Caco-2 (cell line): Measurements from ENCODE around the gene POLR1E. TPM values are rescaled to one million over a fixed set of nuclear protein-coding genes. Genes with fewer than 3 reads are reported as not detected.

ENCODE experiments used
- BruUV-seq: library from RNA; stranded (reverse); fragments of 400-500 nt; replicated peaks from 2 replicates; lab custom pipeline; 2021; lab: Mats Ljungman, UMichigan
- CTCF ChIA-PET: fragments of 300-600 bp; sonication (Branson Sonifier 250); formaldehyde crosslinking; loops from one replicate; lab custom pipeline; 2022; ENCODE audit warnings: antibody characterized with exemption; lab: Charles Lee
- POLR2A ChIA-PET: fragments of 300-600 bp; sonication (Branson Sonifier 250); formaldehyde crosslinking; loops from one replicate; lab custom pipeline; 2022; ENCODE audit warnings: antibody characterized with exemption; lab: Charles Lee
- DNase-seq, 2 experiments: peaks; one replicate each; pipeline versions ENCODE4 v3.0.0 to v3.0.0-alpha.2; 2020 to 2022
- H3K27me3 ChIP-seq: replicated peaks from 2 replicates; pipeline ENCODE4 v1.6.0; 2011; ENCODE audit warnings: low read length; ENCODE audit not compliant: control insufficient read depth, insufficient read depth
- H3K36me3 ChIP-seq: 2 replicates; pipeline ENCODE4 v1.5.1; 2011; ENCODE audit warnings: low read length; ENCODE audit not compliant: control insufficient read depth, insufficient read depth
- H3K4me1 ChIP-seq: fragments of 250-450 bp; sonication (Bioruptor Pico); 2 replicates; pipeline ENCODE4 v1.5.1; 2020; ENCODE audit warnings: mild to moderate bottlenecking
- H3K4me3 ChIP-seq: 2 replicates; pipeline ENCODE4 v1.5.1; 2011; ENCODE audit warnings: low read depth, mild to moderate bottlenecking, control low read depth, low read length
- H3K9me3 ChIP-seq: fragments of 250-450 bp; sonication (Bioruptor Pico); 2 replicates; pipeline ENCODE4 v1.5.1; 2020; ENCODE audit warnings: mild to moderate bottlenecking, moderate library complexity
- H3K27ac Mint-ChIP-seq: one replicate; pipeline ENCODE4 v1.8.0; 2022; ENCODE audit warnings: mixed read lengths; ENCODE audit not compliant: unreplicated experiment
- H3K27me3 Mint-ChIP-seq: one replicate; pipeline ENCODE4 v1.8.0; 2022; ENCODE audit warnings: mixed read lengths; ENCODE audit not compliant: insufficient read depth, unreplicated experiment
- H3K36me3 Mint-ChIP-seq: one replicate; pipeline ENCODE4 v1.8.0; 2022; ENCODE audit warnings: mild to moderate bottlenecking, mixed read lengths; ENCODE audit not compliant: insufficient read depth, unreplicated experiment
- H3K4me1 Mint-ChIP-seq: one replicate; pipeline ENCODE4 v1.8.0; 2022; ENCODE audit warnings: low read depth, mixed read lengths; ENCODE audit not compliant: unreplicated experiment
- H3K4me3 Mint-ChIP-seq: one replicate; pipeline ENCODE4 v1.8.0; 2022; ENCODE audit warnings: mild to moderate bottlenecking, moderate library complexity, mixed read lengths; ENCODE audit not compliant: unreplicated experiment
- H3K9me3 Mint-ChIP-seq: one replicate; pipeline ENCODE4 v1.8.0; 2022; ENCODE audit warnings: mixed read lengths; ENCODE audit not compliant: unreplicated experiment
- intact Hi-C: fragments of 100-400 bp; cut with micrococcal nuclease; formaldehyde crosslinking; loops from one replicate; pipeline ENCODE4 v1.10.0; 2022; ENCODE audit not compliant: unreplicated experiment
- total RNA-seq: library from RNA; stranded (reverse); gene quantifications from 2 replicates; pipeline ENCODE4 v1.2.3, GENCODE V29; 2022
- TF ChIP-seq, protein P1 (sequence below), 2 experiments: fragments of 200-600 bp in 1 of 2; IDR thresholded peaks; 1 replicate in 1 of 2; 2 replicates in 1 of 2; pipeline versions ENCODE4 v1.5.1 to v1.8.0; 2011 to 2022; ENCODE audit warnings: antibody characterized with exemption in 1 of 2, control low read depth in 1 of 2, inconsistent platforms in 1 of 2, low read depth in 1 of 2, low read length in 1 of 2, mild to moderate bottlenecking in 1 of 2, moderate library complexity in 1 of 2; ENCODE audit not compliant: insufficient read depth in 1 of 2, severe bottlenecking in 1 of 2, unreplicated experiment in 1 of 2

POLR1E gene
- total RNA-seq, 1 experiment from 2014 or later, result 33.4 TPM

DNA sequence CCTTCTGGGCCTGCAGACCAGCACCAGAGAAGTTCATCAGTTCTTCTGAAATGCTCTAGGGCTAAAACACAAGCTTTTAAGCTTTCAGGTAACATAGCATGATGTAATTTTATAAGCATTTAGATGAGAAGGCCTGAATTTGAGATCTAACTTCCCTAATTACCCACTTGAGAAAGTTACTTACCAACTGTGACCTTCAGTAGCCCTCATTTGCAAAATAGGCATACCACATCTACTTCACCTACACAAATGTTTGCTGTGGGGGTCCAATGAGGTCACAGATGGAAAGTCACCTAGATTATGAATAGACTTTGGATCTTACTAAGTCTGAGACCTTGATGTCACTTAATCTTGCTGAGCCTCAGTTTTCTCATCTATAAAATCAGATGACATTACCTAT, 53.9 kb downstream of the POLR1E start:
- Mint-ChIP-seq H3K36me3 (no peaks in the 10 kb centered on the region), H3K27ac (no peak overlapping the region), H3K4me1 (no peaks in the 10 kb centered on the region), H3K9me3 (no peaks in the 10 kb centered on the region), H3K27me3 (no peaks in the 10 kb centered on the region), H3K4me3 (no peak overlapping the region)
- Histone ChIP-seq H3K27me3 (no peaks in the 10 kb centered on the region), H3K4me1 (no peaks in the 10 kb centered on the region), H3K36me3 (no peaks in the 10 kb centered on the region), H3K4me3 (no peak overlapping the region), H3K9me3 (no peaks in the 10 kb centered on the region)
- ChIA-PET CTCF (no interaction called here), POLR2A (no interaction called here)
- TF ChIP-seq, protein P1, sequence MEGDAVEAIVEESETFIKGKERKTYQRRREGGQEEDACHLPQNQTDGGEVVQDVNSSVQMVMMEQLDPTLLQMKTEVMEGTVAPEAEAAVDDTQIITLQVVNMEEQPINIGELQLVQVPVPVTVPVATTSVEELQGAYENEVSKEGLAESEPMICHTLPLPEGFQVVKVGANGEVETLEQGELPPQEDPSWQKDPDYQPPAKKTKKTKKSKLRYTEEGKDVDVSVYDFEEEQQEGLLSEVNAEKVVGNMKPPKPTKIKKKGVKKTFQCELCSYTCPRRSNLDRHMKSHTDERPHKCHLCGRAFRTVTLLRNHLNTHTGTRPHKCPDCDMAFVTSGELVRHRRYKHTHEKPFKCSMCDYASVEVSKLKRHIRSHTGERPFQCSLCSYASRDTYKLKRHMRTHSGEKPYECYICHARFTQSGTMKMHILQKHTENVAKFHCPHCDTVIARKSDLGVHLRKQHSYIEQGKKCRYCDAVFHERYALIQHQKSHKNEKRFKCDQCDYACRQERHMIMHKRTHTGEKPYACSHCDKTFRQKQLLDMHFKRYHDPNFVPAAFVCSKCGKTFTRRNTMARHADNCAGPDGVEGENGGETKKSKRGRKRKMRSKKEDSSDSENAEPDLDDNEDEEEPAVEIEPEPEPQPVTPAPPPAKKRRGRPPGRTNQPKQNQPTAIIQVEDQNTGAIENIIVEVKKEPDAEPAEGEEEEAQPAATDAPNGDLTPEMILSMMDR (IDR thresholded peaks at IDR 0.05; ENCODE audit: insufficient read depth in 1 of 2, low read depth in 1 of 2, low read length in 1 of 2, severe bottlenecking in 1 of 2, unreplicated experiment in 1 of 2), result no peak
- intact Hi-C loops, result no loop called here
- no TSS peak for BruUV-seq
- no peak for DNase-seq

DNA sequence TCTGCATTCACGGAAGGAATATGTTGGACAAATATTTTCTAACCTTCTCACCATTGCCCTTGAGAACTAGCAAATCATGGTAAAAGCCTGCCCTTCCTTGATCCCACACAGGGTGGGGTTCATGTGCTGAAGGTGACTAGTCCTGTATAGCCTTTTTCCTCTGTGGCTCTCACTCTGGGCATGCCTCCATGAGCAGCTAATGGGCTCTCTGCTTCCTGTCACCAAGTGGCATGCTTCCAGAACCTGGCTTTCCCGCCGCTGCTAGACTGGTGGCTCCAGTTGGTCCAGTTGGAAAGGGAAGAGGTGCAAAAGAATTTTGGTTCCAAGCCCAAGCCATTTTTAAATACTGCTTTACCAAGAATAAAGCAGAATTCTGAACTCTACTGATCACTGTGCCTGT, 54.9 kb downstream of the POLR1E start:
- CTCF ChIA-PET, result no interaction called here
- Mint-ChIP-seq H3K27me3 (no peaks in the 10 kb centered on the region), H3K4me1 (no peaks in the 10 kb centered on the region), H3K27ac (no peak overlapping the region), H3K36me3 (no peaks in the 10 kb centered on the region), H3K9me3 (no peaks in the 10 kb centered on the region), H3K4me3 (no peak overlapping the region)
- TF ChIP-seq, protein P1 (IDR thresholded peaks at IDR 0.05; ENCODE audit: insufficient read depth in 1 of 2, low read depth in 1 of 2, low read length in 1 of 2, severe bottlenecking in 1 of 2, unreplicated experiment in 1 of 2), result no peak
- no peak for DNase-seq
- Histone ChIP-seq H3K27me3 (no peaks in the 10 kb centered on the region), H3K9me3 (no peaks in the 10 kb centered on the region), H3K36me3 (no peaks in the 10 kb centered on the region), H3K4me1 (no peaks in the 10 kb centered on the region), H3K4me3 (no peak overlapping the region)
- intact Hi-C loops, result no loop called here
- POLR2A ChIA-PET, result no interaction called here
- no TSS peak for BruUV-seq

DNA sequence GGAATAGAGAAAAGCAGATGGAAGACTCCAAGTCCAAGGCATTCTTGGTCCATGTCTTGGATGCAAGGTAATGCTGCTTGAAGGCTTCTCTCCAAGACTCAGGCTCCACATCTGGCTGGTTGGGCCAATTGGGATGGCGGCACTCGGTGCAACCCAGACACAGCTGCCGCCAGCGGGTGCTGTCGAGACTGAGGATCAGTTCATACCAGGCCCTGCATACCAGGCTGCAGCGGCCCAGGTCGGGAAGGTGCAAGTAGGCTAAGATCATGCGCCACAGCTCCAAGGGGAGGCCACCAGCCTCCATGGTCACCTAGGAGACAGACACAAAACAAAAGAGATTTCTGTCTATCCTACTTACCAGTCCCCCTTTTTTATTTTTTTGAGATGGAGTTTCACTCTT, 55.7 kb downstream of the POLR1E start:
- H3K9me3 Mint-ChIP-seq, result no peaks in the 10 kb centered on the region
- no peak overlapping the region for H3K4me3 Mint-ChIP-seq
- CTCF ChIA-PET, result no interaction called here
- H3K27ac Mint-ChIP-seq, result no peak overlapping the region
- DNase-seq, result no peak
- POLR2A ChIA-PET, result no interaction called here
- no peaks in the 10 kb centered on the region for H3K27me3 Mint-ChIP-seq
- TF ChIP-seq, protein P1 (IDR thresholded peaks at IDR 0.05; ENCODE audit: insufficient read depth in 1 of 2, low read depth in 1 of 2, low read length in 1 of 2, severe bottlenecking in 1 of 2, unreplicated experiment in 1 of 2), result no peak
- intact Hi-C loops, result no loop called here
- no peaks in the 10 kb centered on the region for H3K4me1 ChIP-seq
- no peaks in the 10 kb centered on the region for H3K36me3 ChIP-seq
- no peak overlapping the region for H3K4me3 ChIP-seq
- H3K9me3 ChIP-seq, result no peaks in the 10 kb centered on the region
- no peaks in the 10 kb centered on the region for H3K27me3 ChIP-seq
- no peaks in the 10 kb centered on the region for H3K36me3 Mint-ChIP-seq
- no peaks in the 10 kb centered on the region for H3K4me1 Mint-ChIP-seq
- no TSS peak for BruUV-seq
